K562 (cell line): Measurements from ENCODE around the gene KIF5A. TPM values are rescaled to one million over a fixed set of nuclear protein-coding genes. Genes with fewer than 3 reads are reported as not detected.

Source experiments
- ATAC-seq: fragments of 200-7000 bp; cut with Tn5 transposase; 3 replicates; pipeline ENCODE4 v1.9.1; 2020; ENCODE audit warnings: moderate library complexity
- BruUV-seq: library from RNA; stranded (reverse); fragments of 400-500 nt; replicated peaks from 2 replicates; lab custom pipeline; 2021; lab: Mats Ljungman, UMichigan
- CTCF ChIA-PET: fragments of 300-600 bp; formaldehyde crosslinking; extraction: SDS; loops from one replicate; lab custom pipeline; 2021; ENCODE audit warnings: low intra/inter-chr PET ratio; lab: Yijun Ruan, JAX
- POLR2A ChIA-PET: fragments of 300-600, 350-650 bp; sonication (Branson Sonifier 250); formaldehyde crosslinking; extraction: SDS; loops from one replicate; lab custom pipeline; 2021; ENCODE audit warnings: antibody characterized with exemption, inconsistent platforms; lab: Yijun Ruan, JAX
- DNase-seq, 4 experiments: peaks; one replicate each; pipeline versions ENCODE4 v3.0.0 to v3.0.0-alpha.2; 2011 to 2018; ENCODE audit warnings: low spot score in 3 of 4, mixed read lengths in 3 of 4; ENCODE audit errors: extremely low read depth in 1 of 4
- FAIRE-seq: peaks from 2 replicates; lab custom pipeline; 2011; peaks lifted over from hg19 to GRCh38; lab: Jason Lieb, UNC
- H2AFZ ChIP-seq: 2 replicates; pipeline ENCODE4 v1.6.0; 2011; ENCODE audit warnings: low read depth, low read length, control low read depth, inconsistent platforms
- H3K27ac ChIP-seq: fragments of 200-600 bp; 3 replicates; pipeline ENCODE4 v1.8.0; 2011; ENCODE audit warnings: low read depth, mild to moderate bottlenecking, control low read depth, inconsistent platforms, low read length, moderate library complexity, mixed read lengths; ENCODE audit errors: extremely low read depth
- H3K27me3 ChIP-seq, 2 experiments: fragments of 300-600 bp in 1 of 2; 2 replicates in 1 of 2; 3 replicates in 1 of 2; pipeline versions ENCODE4 v1.6.0 to v1.8.0; 2011; ENCODE audit warnings: inconsistent platforms in 2 of 2, low read length in 2 of 2, mild to moderate bottlenecking in 1 of 2, mixed read lengths in 1 of 2, moderate library complexity in 1 of 2; ENCODE audit not compliant: control insufficient read depth in 2 of 2, insufficient read depth in 2 of 2
- H3K36me3 ChIP-seq: fragments of 300-600 bp; 3 replicates; pipeline ENCODE4 v1.8.0; 2011; ENCODE audit warnings: mild to moderate bottlenecking, low read length, inconsistent platforms; ENCODE audit not compliant: control insufficient read depth, insufficient read depth
- H3K4me1 ChIP-seq, 2 experiments: fragments of 200-600 bp in 1 of 2; replicated peaks in 1 of 2; 2 replicates in 1 of 2; 3 replicates in 1 of 2; pipeline versions ENCODE4 v1.5.1 to v1.8.0; 2011; ENCODE audit warnings: inconsistent platforms in 2 of 2, low read length in 2 of 2, mild to moderate bottlenecking in 1 of 2, mixed read lengths in 1 of 2, moderate library complexity in 1 of 2; ENCODE audit not compliant: control insufficient read depth in 2 of 2, insufficient read depth in 2 of 2
- H3K4me2 ChIP-seq: 2 replicates; pipeline ENCODE4 v1.6.1; 2011; ENCODE audit warnings: low read length, control low read depth, inconsistent platforms, mixed read lengths; ENCODE audit not compliant: insufficient read depth
- H3K4me3 ChIP-seq: fragments of 200-600 bp; sonication (generic), shearing (Covaris generic); 2 replicates; pipeline ENCODE4 v1.5.1; 2016; ENCODE audit warnings: control low read depth, inconsistent platforms
- H3K79me2 ChIP-seq: fragments of 200-600 bp; 3 replicates; pipeline ENCODE4 v1.8.0; 2011; ENCODE audit warnings: low read length, inconsistent platforms; ENCODE audit not compliant: control insufficient read depth, insufficient read depth
- H3K9ac ChIP-seq, 2 experiments: 2 replicates each; pipeline versions ENCODE4 v1.6.0 to v1.6.1; 2011; ENCODE audit warnings: low read depth in 2 of 2, low read length in 2 of 2, control low read depth in 1 of 2, inconsistent platforms in 1 of 2, mild to moderate bottlenecking in 1 of 2, mixed read lengths in 1 of 2; ENCODE audit not compliant: insufficient read depth in 1 of 2
- H3K9me1 ChIP-seq: one replicate; pipeline ENCODE4 v1.6.0; 2011; ENCODE audit warnings: inconsistent platforms, mild to moderate bottlenecking, low read length, moderate library complexity; ENCODE audit not compliant: control insufficient read depth, insufficient read depth
- H3K9me3 ChIP-seq: replicated peaks from 2 replicates; pipeline ENCODE4 v1.5.1; 2011; ENCODE audit warnings: low read depth, low read length, inconsistent platforms; ENCODE audit not compliant: control insufficient read depth, insufficient read depth
- H4K20me1 ChIP-seq: replicated peaks from 2 replicates; pipeline ENCODE4 v1.6.1; 2011; ENCODE audit warnings: low read length, inconsistent platforms, mixed read lengths; ENCODE audit not compliant: control insufficient read depth, insufficient read depth
- E2F8 ChIP-seq: fragments of 450-650 bp; IDR thresholded peaks from 2 replicates; pipeline ENCODE4 v1.7.1; 2018; ENCODE audit warnings: mild to moderate bottlenecking, low read depth; ENCODE audit not compliant: partially characterized antibody
- HDAC8 ChIP-seq: fragments of 450-650 bp; IDR thresholded peaks from 2 replicates; pipeline ENCODE4 v1.6.1; 2016; ENCODE audit warnings: mild to moderate bottlenecking, missing genetic modification characterization, moderate library complexity, missing compliant biosample characterization
- MAFG ChIP-seq: fragments of 450-650 bp; conservative IDR thresholded peaks from 2 replicates; pipeline ENCODE4 v1.6.1; 2016; ENCODE audit warnings: missing genetic modification characterization, missing compliant biosample characterization
- POLR2G ChIP-seq: fragments of 200-400 bp; formaldehyde crosslinking; IDR thresholded peaks from 2 replicates; pipeline ENCODE4 v1.6.1; 2017; ENCODE audit warnings: low read depth, mild to moderate bottlenecking, antibody characterized with exemption, low read length, moderate library complexity
- POLR3G ChIP-seq: IDR thresholded peaks from 2 replicates; pipeline ENCODE4 v1.6.1; 2011; ENCODE audit not compliant: insufficient read length, insufficient replicate concordance; ENCODE audit errors: extremely low read depth
- PRPF4 ChIP-seq: fragments of 200-400 bp; formaldehyde crosslinking; IDR thresholded peaks from one replicate; pipeline ENCODE4 v1.6.1; 2017; ENCODE audit warnings: low read length, low read depth, mild to moderate bottlenecking; ENCODE audit not compliant: insufficient read depth, poor library complexity, severe bottlenecking
- RCOR1 ChIP-seq, 2 experiments: IDR thresholded peaks; 2 replicates each; pipeline ENCODE4 v1.6.1; 2012; ENCODE audit warnings: low read depth in 2 of 2, low read length in 2 of 2, borderline replicate concordance in 1 of 2, improper control_type of control experiment in 1 of 2
- SP2 ChIP-seq: IDR thresholded peaks from 2 replicates; pipeline ENCODE4 v1.6.1; 2011; ENCODE audit warnings: mild to moderate bottlenecking, low read depth, low read length, moderate library complexity; ENCODE audit not compliant: poor library complexity, severe bottlenecking; ENCODE audit errors: extremely low read depth
- SPI1 ChIP-seq: IDR thresholded peaks from 2 replicates; pipeline ENCODE4 v1.6.1; 2011; ENCODE audit warnings: low read depth, low read length, control low read depth, borderline replicate concordance
- TEAD4 ChIP-seq, 2 experiments: sonication (generic) in 1 of 2; formaldehyde crosslinking in 1 of 2; IDR thresholded peaks; 2 replicates each; pipeline versions ENCODE4 v1.6.1 to v1.8.0; 2012 to 2022; ENCODE audit warnings: borderline replicate concordance in 1 of 2, inconsistent platforms in 1 of 2, low read length in 1 of 2, mild to moderate bottlenecking in 1 of 2, missing genetic modification reagents in 1 of 2
- WGBS: fragments of 100-300 bp; shearing (Covaris generic); methylation state at CpG from one replicate; pipeline ENCODE4 v1.1.6; 2016; ENCODE audit warnings: low coverage, mixed read lengths; ENCODE audit not compliant: insufficient coverage; ENCODE audit errors: missing lambda C conversion rate; 5-methylcytosine and 5-hydroxymethylcytosine counted together
- in situ Hi-C: fragments of 300-500 bp; cut with MboI; formaldehyde crosslinking; loops from 4 replicates; pipeline ENCODE4 v1.15.0; 2018; ENCODE audit warnings: inconsistent platforms, mixed read lengths
- intact Hi-C: fragments of 100-400 bp; cut with micrococcal nuclease; formaldehyde crosslinking; loops from 2 replicates; pipeline ENCODE4 v1.14.2; 2022
- polyA plus RNA-seq, 8 experiments: library from polyadenylated mRNA; depleted of rRNA in 4 of 8; stranded (reverse) in 5 of 8; unstranded in 3 of 8; fragments of >200 nt; fragmentation: Nextera tagmentation in 2 of 8; fragmentation: Illumina TruSeq in 1 of 8; extraction: Ambion mirVana in 2 of 8; extraction: Trizol in 1 of 8; gene quantifications; 2 replicates each; pipeline versions ENCODE4 v1.2.1 to v1.2.3, GENCODE V29; 2011 to 2014; ENCODE audit warnings: inconsistent platforms in 1 of 8, missing spikeins in 1 of 8
- total RNA-seq, 7 experiments: library from RNA; depleted of rRNA in 6 of 7; stranded (reverse); fragments of >200 nt in 6 of 7; fragmentation: Illumina TruSeq in 2 of 7; extraction: Trizol in 2 of 7; gene quantifications; 2 replicates each; pipeline versions ENCODE4 v1.2.1 to v1.2.3, GENCODE V29; 2011 to 2021; ENCODE audit warnings: low replicate concordance in 1 of 7

Gene KIF5A
- total and polyA plus RNA-seq, 9 of the 15 experiments (the other 6 are each of a cell fraction or from before 2014, with no cell fraction given) = 3.4 to 17.7 (median 8.0) TPM

- TF ChIP-seq MAFG (tag) = no peak
- TF ChIP-seq RCOR1 (IDR thresholded peaks at IDR 0.05; ENCODE audit: borderline replicate concordance in 1 of 2, low read depth in 2 of 2, low read length in 2 of 2) = no peak
- no peak for TF ChIP-seq E2F8
- TF ChIP-seq SP2 = no peak
- TF ChIP-seq SPI1 = no peak
- TF ChIP-seq TEAD4 (IDR thresholded peaks at IDR 0.05; ENCODE audit: low read length) = no peak
- no peak for TF ChIP-seq TEAD4 (CRISPR knock-in tag; IDR thresholded peaks at IDR 0.05; ENCODE audit: borderline replicate concordance)
- no peak for TF ChIP-seq HDAC8 (tag)
These were observed 15.6 kb upstream of the KIF5A start (continued) for GRCh38 chr12:57534250-57534649.

- H3K27ac ChIP-seq = no peak overlapping the region
- no peak for ATAC-seq
- CTCF ChIA-PET = no interaction called here
- H3K9me1 ChIP-seq = no peaks in the 10 kb centered on the region
- H3K4me3 ChIP-seq = no peak overlapping the region
- no peak for FAIRE-seq
- H3K9me3 ChIP-seq = no peaks in the 10 kb centered on the region
- peaks cover 84% of the 10 kb centered on the region for H3K36me3 ChIP-seq
- peaks cover 14% of the 10 kb centered on the region for H3K79me2 ChIP-seq
- H3K4me2 ChIP-seq = no peak overlapping the region
- H2AFZ ChIP-seq = no peak overlapping the region
- intact Hi-C loops = no loop called here
- H3K4me1 ChIP-seq = peaks cover 14 to 27% of the 10 kb centered on the region in 2 experiments
- DNase-seq = no peak
- POLR2A ChIA-PET = interaction anchor here (0.6 to 12.7 kb wide), 8 partner anchors 7 to 545 kb away, joined by 3 to 225 read pairs (median 4); partner anchors contain the start of genes DCTN2, DDIT3 and MBD6
- no peaks in the 10 kb centered on the region for H4K20me1 ChIP-seq
- 84% methylated on average over 3 of the region's 3 CpGs for WGBS
- in situ Hi-C loops = no loop called here
- H3K9ac ChIP-seq = no peak overlapping the region
- 0 out of 2 replicates have a peak, but pooled peaks have one; percentile 6 for TF ChIP-seq POLR2G
- no peak for TF ChIP-seq PRPF4
- TF ChIP-seq POLR3G = no peak
- no TSS peak for BruUV-seq
- H3K27me3 ChIP-seq = no peaks in the 10 kb centered on the region
These were observed 14.8 kb upstream of the KIF5A start for GRCh38 chr12:57534991-57535543.
